Choroid plexus epithelial cell (primary cell): ENCODE results near the gene FBXL3.

Experiments used
- DNase-seq: peaks from one replicate; pipeline ENCODE4 v3.0.0-alpha.2; 2010; ENCODE audit warnings: low read depth
- H3K4me3 ChIP-seq: 2 replicates; pipeline ENCODE4 v1.5.1; 2011; ENCODE audit warnings: low read depth, mild to moderate bottlenecking, control low read depth, low read length, moderate library complexity
- CTCF ChIP-seq: conservative IDR thresholded peaks from 2 replicates; pipeline ENCODE4 v1.5.1; 2011; ENCODE audit warnings: low read depth, mild to moderate bottlenecking, control low read depth, inconsistent platforms, low read length, moderate library complexity

FBXL3 gene

GRCh38 chr13:77040076-77040475 lies 13.1 kb upstream of the FBXL3 start:
- no peak for TF ChIP-seq CTCF
- no peak overlapping the region for H3K4me3 ChIP-seq
- DNase-seq = no peak

- no peak for DNase-seq
- H3K4me3 ChIP-seq = no peak overlapping the region
- no peak for TF ChIP-seq CTCF
Observed at GRCh38 chr13:77038907-77039480, 12.0 kb upstream of the FBXL3 start.

DNA sequence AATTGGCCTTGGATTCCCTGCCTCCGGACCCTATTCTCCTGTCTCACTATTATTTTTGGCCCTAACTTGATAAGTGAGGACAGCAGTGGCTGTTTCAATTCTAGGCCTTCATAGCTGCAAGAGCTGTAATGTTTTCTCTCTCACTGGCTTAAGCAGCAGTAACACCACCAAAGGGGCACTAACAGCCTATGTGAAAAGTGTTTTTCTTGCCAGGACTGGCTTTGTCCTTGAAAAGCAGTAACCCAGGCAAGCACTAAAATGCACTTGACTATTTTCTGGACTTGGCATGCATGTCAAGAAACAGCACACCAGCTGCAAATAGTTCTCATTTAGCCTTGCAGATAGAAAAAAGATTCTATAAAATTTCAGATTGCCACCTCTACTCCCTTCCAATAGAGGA lies 9.3 kb upstream of the FBXL3 start:
- no peak for DNase-seq
- H3K4me3 ChIP-seq = no peak overlapping the region
- no peak for TF ChIP-seq CTCF

DNA sequence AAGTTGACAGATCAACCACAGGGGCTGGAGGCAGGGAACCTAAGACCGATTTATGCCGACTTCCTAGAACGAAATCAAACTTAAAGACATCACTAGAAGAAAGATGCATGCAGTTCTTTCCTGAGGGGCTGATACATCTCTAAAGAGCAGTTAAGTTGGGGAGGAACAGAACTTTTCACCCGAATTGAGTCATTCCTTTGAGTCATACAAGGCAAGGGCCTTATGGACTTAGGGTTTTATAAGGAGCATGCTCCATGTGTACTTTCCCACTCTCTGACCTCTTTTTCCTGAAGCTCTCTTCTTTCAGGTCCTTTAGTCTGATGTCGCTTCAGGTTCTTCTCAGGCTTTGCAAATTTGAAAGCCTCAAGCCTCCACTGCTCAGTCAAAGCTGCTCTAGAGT lies 7.9 kb upstream of the FBXL3 start:
- TF ChIP-seq CTCF = no peak
- DNase-seq = peak; percentile 54
- no peak overlapping the region for H3K4me3 ChIP-seq

DNA sequence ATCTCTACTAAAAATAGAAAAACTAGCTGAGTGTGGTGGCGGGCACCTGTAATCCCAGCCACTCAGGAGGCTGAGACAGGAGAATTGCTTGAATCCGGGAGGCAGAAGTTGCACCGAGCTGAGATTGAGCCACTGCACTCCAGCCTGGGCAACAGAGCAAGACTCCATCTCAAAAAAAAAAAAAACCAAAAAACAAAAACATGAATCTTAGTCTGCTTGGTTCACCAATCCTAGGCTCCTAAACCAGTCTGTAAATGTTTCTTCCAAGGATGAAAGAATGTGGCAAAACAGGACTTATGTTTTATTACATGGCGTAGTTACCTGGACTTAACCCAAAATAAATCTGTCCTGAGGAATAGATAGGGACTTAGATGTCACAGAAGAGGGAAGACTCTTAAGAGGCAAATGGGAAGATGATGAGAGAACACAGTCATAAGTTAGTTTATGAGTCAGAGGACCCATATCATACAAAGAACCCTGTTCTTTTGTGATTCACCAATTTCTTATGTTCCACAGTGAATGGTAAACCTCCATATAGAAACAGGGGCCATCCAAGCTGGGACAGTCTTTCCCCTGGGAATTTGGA lies 6.9 kb upstream of the FBXL3 start:
- DNase-seq = no peak
- no peak for TF ChIP-seq CTCF

DNA sequence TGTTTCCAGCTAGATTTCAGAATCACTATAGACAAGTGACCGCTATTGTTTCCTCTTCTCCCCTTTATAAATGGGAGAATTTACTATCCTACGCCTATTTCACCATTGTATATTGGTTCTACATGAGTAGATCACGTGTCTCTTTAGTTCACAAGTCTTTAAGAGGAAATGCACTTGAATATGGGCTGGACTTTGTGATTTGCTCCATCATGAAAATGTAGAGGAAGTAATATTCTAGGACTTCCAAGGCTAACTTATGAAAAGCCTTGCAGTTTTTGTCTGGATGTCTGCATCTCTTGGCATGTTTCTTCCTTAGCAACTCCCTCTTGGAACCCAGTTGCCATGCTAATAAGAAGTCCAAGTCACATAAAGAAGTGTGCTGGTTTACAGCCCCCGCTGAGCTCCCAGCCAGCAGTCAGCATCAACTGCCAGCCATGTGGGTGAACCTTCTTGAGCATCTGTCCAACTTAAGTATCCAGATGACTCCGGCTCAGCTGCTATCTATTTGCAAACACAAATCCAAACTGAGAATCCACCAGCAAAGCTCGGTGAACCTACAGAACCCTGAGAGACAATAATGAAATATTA lies 4.8 kb upstream of the FBXL3 start:
- TF ChIP-seq CTCF = no peak
- no peak overlapping the region for H3K4me3 ChIP-seq
- DNase-seq = no peak

More for the DNA sequence above, 6.9 kb upstream of the FBXL3 start:
- H3K4me3 ChIP-seq = no peak overlapping the region

DNA sequence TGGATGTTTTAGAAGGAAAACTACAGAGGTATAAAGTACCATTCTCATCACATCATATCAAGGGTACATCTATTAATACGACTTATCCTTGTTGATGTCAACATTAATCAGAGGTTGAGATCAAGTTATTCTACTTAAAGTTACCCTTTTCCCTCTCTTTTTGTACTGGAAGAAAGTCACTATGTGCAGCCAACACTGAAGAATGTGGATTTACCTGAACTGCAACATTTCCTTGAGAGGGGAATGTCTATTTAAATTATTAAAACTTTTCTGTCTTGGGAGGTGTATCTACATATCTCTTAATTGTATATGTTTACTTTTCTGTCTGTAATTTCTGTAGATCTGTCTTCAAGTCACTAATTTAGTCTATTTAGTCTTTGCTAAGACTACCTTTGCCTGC lies 2.5 kb upstream of the FBXL3 start:
- no peak overlapping the region for H3K4me3 ChIP-seq
- no peak for TF ChIP-seq CTCF
- no peak for DNase-seq
